Activated T-cell treated with anti-CD3 and anti-CD28 coated beads for 24 hours (primary cell): ENCODE measurements around the gene UBQLN4.
"Not testable (repeated sequence)": the region's sequence is repeated elsewhere in the genome, so short reads cannot be mapped to it uniquely, and the experiment has no call there.

Experiments
- DNase-seq: peaks from one replicate; pipeline ENCODE4 v3.0.0-alpha.2; 2020; ENCODE audit warnings: low read depth

UBQLN4 gene

GRCh38 chr1:156060937-156061636, 7.5 kb upstream of the UBQLN4 start, which contains the start of gene RAB25:
Gene RAB25, plus strand, starts transcription at chr1:156061160. Its CDS starts 241 bp downstream, at chr1:156061401.
- no peak for DNase-seq

- DNase-seq, result no peak
Observed at GRCh38 chr1:156056326-156056849, 2.8 kb upstream of the UBQLN4 start.

- DNase-seq, result no peak
Observed at GRCh38 chr1:156055281-156056048, 1.9 kb upstream of the UBQLN4 start.

GRCh38 chr1:156054500-156055280, 1.1 kb upstream of the UBQLN4 start, which contains the start of gene LAMTOR2:
Gene LAMTOR2, plus strand, starts transcription at chr1:156054782. Its CDS starts 108 bp downstream, at chr1:156054890.
- DNase-seq, result peak; percentile 96

- peak; percentile 56 for DNase-seq
Observed at GRCh38 chr1:156052862-156053767, 483 bp downstream of the UBQLN4 start.

- DNase-seq, result no peak
Observed at GRCh38 chr1:156051011-156051725, 2.4 kb downstream of the UBQLN4 start.

GRCh38 chr1:156050376-156050775, 3.2 kb downstream of the UBQLN4 start:
- DNase-seq, result no peak

GRCh38 chr1:156048663-156049258, 4.8 kb downstream of the UBQLN4 start:
- DNase-seq, result no peak

- no peak for DNase-seq
Observed at GRCh38 chr1:156045076-156045475, 8.5 kb downstream of the UBQLN4 start.

GRCh38 chr1:156042828-156043227, 10.8 kb downstream of the UBQLN4 start:
- DNase-seq, result no peak

- DNase-seq, result not testable (repeated sequence)
Observed at GRCh38 chr1:156034991-156035390, 18.6 kb downstream of the UBQLN4 start.

- DNase-seq, result no peak
Observed at GRCh38 chr1:156033011-156033410, 20.6 kb downstream of the UBQLN4 start.

- DNase-seq, result no peak
Observed at GRCh38 chr1:156026588-156026987, 27.0 kb downstream of the UBQLN4 start.

- DNase-seq, result peak; percentile 15
Observed at GRCh38 chr1:156025876-156026275, 27.7 kb downstream of the UBQLN4 start.

- DNase-seq, result no peak
Observed at GRCh38 chr1:156024801-156025200, 28.8 kb downstream of the UBQLN4 start.

GRCh38 chr1:156021954-156022353, 31.6 kb downstream of the UBQLN4 start:
- DNase-seq, result no peak

GRCh38 chr1:156021093-156021428, 32.5 kb downstream of the UBQLN4 start:
- no peak for DNase-seq

GRCh38 chr1:156020293-156021092, 33.1 kb downstream of the UBQLN4 start, which contains the start of gene SSR2:
Gene SSR2, minus strand, starts transcription at chr1:156020951. Its CDS starts 784 bp downstream, at chr1:156020167.
- peak; percentile 81 for DNase-seq

- no peak for DNase-seq
Observed at GRCh38 chr1:156019946-156020292, 33.7 kb downstream of the UBQLN4 start.
